Natural killer cell treated with Interleukin-12 subunit alpha and Interleukin-12 subunit beta and Interleukin-15 and Interleukin-18, amount 100 ng/mL, for 72 hours (primary cell): ENCODE measurements around the gene ZNF185. TPM values are rescaled to one million over a fixed set of nuclear protein-coding genes. Genes with fewer than 3 reads are reported as not detected.
A peak's percentile ranks its signal among the peaks of the same experiment; 100 is the strongest.

Experiments
- ATAC-seq, 2 donors: fragments of 150-1000 bp; cut with Tn5 transposase in 1 of 2; sonication (Bioruptor Pico), chemical (Tn5 transposase) in 1 of 2; 2 replicates each; pipeline ENCODE4 v1.10.0; 2021
- DNase-seq: peaks from one replicate; pipeline ENCODE4 v3.0.0; 2022; ENCODE audit warnings: low spot score
- H3K27ac Mint-ChIP-seq, 2 donors: 1 replicate in 1 of 2; 2 replicates in 1 of 2; pipeline ENCODE4 v1.8.0; 2022; ENCODE audit warnings: mixed read lengths in 2 of 2, mild to moderate bottlenecking in 1 of 2, moderate library complexity in 1 of 2
- H3K27me3 Mint-ChIP-seq, 2 donors: 1 replicate in 1 of 2; 2 replicates in 1 of 2; pipeline ENCODE4 v1.8.0; 2022; ENCODE audit warnings: mixed read lengths in 2 of 2
- H3K36me3 Mint-ChIP-seq: one replicate; pipeline ENCODE4 v1.8.0; 2022; ENCODE audit warnings: mixed read lengths
- H3K4me1 Mint-ChIP-seq, 2 donors: 1 replicate in 1 of 2; 2 replicates in 1 of 2; pipeline ENCODE4 v1.8.0; 2022; ENCODE audit warnings: low read depth in 2 of 2, mixed read lengths in 2 of 2, mild to moderate bottlenecking in 1 of 2
- H3K4me3 Mint-ChIP-seq: one replicate; pipeline ENCODE4 v1.8.0; 2022; ENCODE audit warnings: mixed read lengths
- H3K9me3 Mint-ChIP-seq: 2 replicates; pipeline ENCODE4 v1.8.0; 2022; ENCODE audit warnings: mixed read lengths
- total RNA-seq, 2 donors: library from RNA; stranded (reverse); gene quantifications; one replicate each; pipeline ENCODE4 v1.2.3, GENCODE V29; 2022

Gene ZNF185
- total RNA-seq, 2 donors from 2014 or later = 0.48 to 1.5 TPM

GRCh38 chrX:152878976-152879755, 18.7 kb upstream of the ZNF185 start:
- H3K36me3 Mint-ChIP-seq = no peaks in the 10 kb centered on the region
- no peaks in the 10 kb centered on the region for H3K4me1 Mint-ChIP-seq
- H3K27ac Mint-ChIP-seq = no peak overlapping the region
- peaks cover 0 to 23% of the 10 kb centered on the region in 2 donors for H3K27me3 Mint-ChIP-seq
- ATAC-seq (no peak), DNase-seq (no peak)
- H3K9me3 Mint-ChIP-seq = no peaks in the 10 kb centered on the region
- no peak overlapping the region for H3K4me3 Mint-ChIP-seq

GRCh38 chrX:152881289-152881688, 16.6 kb upstream of the ZNF185 start:
- Mint-ChIP-seq H3K4me3 (no peak overlapping the region), H3K36me3 (no peaks in the 10 kb centered on the region), H3K27ac (no peak overlapping the region), H3K27me3 (peaks cover 0 to 24% of the 10 kb centered on the region in 2 donors), H3K4me1 (no peaks in the 10 kb centered on the region), H3K9me3 (no peaks in the 10 kb centered on the region)
- no peak for ATAC-seq
- no peak for DNase-seq

- Mint-ChIP-seq H3K27me3 (peaks cover 9 to 19% of the 10 kb centered on the region in 2 donors), H3K4me3 (no peak overlapping the region), H3K36me3 (no peaks in the 10 kb centered on the region), H3K9me3 (no peaks in the 10 kb centered on the region), H3K27ac (no peak overlapping the region), H3K4me1 (no peaks in the 10 kb centered on the region)
- DNase-seq (no peak), ATAC-seq (no peak)
Measured at GRCh38 chrX:152884171-152884570, 13.7 kb upstream of the ZNF185 start.

DNA sequence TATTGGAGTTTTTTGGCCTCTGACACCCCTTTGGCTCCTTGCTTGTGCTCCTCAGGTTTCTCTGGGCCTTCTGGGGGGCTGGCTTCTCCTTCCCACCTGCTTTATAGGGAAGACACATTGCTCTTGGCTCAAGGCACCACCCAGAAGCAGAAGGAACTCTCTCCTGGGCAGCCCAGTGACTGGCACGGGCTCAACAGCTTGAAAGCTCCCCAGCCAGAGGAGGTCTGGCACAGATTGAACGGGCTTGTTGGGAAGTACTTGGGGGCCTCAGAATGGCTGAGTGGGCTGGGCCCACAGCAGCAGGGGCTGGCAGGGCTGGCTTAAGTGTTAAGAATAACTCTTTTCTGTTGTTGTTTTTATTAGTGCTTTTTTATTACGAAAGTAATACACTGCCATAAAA, 11.2 kb upstream of the ZNF185 start:
- Mint-ChIP-seq H3K4me1 (no peaks in the 10 kb centered on the region), H3K9me3 (no peaks in the 10 kb centered on the region), H3K27ac (no peak overlapping the region), H3K27me3 (peaks cover 33 to 41% of the 10 kb centered on the region in 2 donors), H3K36me3 (no peaks in the 10 kb centered on the region), H3K4me3 (no peak overlapping the region)
- ATAC-seq (no peak), DNase-seq (no peak)

DNA sequence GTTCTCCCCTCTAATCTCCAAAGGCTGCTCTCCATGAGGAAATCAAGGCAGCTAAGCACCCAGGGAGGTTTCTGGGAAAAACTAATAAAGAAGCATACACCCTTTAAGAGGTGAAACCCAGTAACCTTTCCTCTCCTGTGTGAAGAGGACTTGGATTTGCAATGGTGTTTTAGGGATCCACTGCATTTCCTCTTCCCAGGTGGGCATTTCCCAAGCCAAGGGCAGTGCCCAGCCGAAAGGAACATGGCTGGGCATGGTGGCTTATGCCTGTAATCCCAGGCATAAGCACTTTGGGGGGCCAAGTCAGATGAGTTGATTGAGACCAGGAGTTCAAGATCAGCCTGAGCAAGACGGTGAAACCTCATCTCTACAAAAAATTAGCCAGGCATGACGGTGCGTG, 5.4 kb upstream of the ZNF185 start:
- Mint-ChIP-seq H3K36me3 (no peaks in the 10 kb centered on the region), H3K4me3 (no peak overlapping the region), H3K27me3 (peaks cover 41 to 42% of the 10 kb centered on the region in 2 donors), H3K27ac (no peak overlapping the region), H3K9me3 (no peaks in the 10 kb centered on the region), H3K4me1 (peaks cover 0 to 4% of the 10 kb centered on the region in 2 donors)
- DNase-seq (no peak), ATAC-seq (no peak)

DNA sequence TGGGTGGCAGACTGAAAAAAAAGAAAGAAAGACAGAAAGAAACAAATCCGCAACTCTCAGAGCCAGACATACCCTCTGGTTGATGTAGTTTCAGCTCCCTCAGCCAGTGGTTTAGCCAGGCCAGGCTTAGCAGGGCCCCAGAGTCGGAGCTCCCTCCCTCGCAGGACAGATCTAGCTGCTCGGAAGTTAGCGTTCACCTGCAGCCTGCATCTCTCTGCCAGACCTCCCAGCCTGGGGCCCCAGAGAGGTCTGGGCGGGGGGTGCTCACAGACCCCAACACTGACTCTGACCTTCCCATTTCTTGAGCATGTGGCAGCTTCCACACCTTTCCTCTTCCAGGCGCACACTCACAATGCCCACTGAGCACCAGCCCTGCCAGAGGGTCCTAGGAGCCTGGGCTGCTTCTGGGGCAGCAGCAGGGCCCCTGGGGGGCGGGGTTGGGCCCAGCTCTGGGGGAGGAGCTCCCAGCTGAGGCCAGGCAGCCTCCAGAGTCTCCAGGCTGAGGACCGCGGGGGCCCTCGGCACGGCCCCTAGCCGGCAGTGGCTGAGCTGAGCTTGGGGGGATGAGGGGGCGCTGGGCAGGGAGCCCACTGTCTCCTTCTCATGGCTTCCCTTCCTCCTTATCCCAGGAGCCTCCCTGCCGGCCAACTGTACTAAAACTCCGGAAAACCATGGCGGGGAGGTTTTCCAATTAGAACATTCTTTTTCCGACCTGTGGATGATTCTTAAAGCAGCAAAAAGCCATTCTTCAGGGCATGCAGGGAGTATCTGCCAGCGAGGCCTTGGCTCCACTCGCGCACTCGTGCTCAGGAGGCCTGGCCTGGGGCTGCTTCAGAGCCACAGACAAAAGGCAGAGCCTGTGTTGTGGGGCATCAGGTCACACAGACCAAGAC, 4.6 kb upstream of the ZNF185 start:
- H3K36me3 Mint-ChIP-seq = no peaks in the 10 kb centered on the region
- H3K27ac Mint-ChIP-seq = no peak overlapping the region
- H3K9me3 Mint-ChIP-seq = no peaks in the 10 kb centered on the region
- no peak overlapping the region for H3K4me3 Mint-ChIP-seq
- peaks cover 39% of the 10 kb centered on the region in 2 donors for H3K27me3 Mint-ChIP-seq
- H3K4me1 Mint-ChIP-seq = peaks cover 0 to 4% of the 10 kb centered on the region in 2 donors
- ATAC-seq (no peak), DNase-seq (no peak)

DNA sequence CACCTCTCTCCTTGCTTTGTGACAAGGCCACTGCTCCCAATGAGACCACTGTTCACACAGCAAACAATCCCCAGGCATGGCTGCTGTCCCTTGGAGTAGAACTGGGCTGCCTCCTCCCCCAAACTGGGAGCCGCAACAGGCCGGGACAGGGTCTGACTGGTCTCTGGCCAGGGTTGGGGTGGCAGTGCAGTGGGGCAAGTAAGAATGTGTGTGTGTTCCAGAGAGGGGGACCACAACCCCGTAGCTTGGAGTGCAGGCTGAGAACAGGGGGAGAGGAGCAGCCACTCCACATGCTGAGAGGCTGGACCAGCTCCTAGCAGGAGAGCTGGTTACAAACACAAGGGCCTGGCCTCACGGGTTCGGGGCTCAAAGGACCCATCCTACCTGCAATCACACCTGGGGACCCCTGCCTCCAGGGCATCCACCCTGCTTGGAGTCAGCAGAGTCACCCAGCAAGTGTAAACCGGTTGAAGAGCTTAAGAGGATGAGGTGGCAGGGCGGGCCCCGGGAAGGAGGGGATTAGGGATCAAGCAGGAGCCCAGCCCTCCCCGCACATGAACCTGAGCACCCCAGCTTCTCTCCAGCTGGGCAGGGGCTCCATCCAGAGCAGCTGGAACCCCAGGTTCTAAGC, 3.8 kb upstream of the ZNF185 start:
- Mint-ChIP-seq H3K27me3 (peaks cover 33 to 36% of the 10 kb centered on the region in 2 donors), H3K9me3 (no peaks in the 10 kb centered on the region), H3K27ac (no peak overlapping the region), H3K4me1 (peaks cover 0 to 4% of the 10 kb centered on the region in 2 donors), H3K36me3 (no peaks in the 10 kb centered on the region), H3K4me3 (no peak overlapping the region)
- DNase-seq (no peak), ATAC-seq (no peak)

DNA sequence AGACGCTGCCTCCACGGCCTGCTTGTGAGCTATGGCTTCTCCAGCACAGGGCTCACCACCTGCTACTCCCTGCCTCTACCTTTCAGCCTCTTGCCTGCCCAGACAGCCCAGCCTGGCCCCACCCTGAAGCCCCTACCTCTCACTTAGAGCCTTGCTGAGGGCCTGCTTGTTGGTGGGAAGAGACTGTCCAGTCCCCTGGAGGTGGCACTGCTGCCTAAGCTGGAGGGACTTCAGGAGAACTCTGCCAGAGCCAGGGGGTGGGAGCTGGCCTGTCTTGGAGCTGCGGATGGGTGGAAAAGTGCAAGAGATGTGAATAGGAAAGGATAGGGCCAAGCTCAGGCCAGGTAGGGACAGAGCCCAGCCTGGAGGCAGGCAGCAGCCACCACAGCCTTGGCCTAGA, 2.7 kb upstream of the ZNF185 start:
- H3K36me3 Mint-ChIP-seq = no peaks in the 10 kb centered on the region
- no peak overlapping the region for H3K27ac Mint-ChIP-seq
- no peaks in the 10 kb centered on the region for H3K9me3 Mint-ChIP-seq
- no peak overlapping the region for H3K4me3 Mint-ChIP-seq
- ATAC-seq = no peak
- peaks cover 24 to 27% of the 10 kb centered on the region in 2 donors for H3K27me3 Mint-ChIP-seq
- no peak for DNase-seq
- peaks cover 0 to 4% of the 10 kb centered on the region in 2 donors for H3K4me1 Mint-ChIP-seq

DNA sequence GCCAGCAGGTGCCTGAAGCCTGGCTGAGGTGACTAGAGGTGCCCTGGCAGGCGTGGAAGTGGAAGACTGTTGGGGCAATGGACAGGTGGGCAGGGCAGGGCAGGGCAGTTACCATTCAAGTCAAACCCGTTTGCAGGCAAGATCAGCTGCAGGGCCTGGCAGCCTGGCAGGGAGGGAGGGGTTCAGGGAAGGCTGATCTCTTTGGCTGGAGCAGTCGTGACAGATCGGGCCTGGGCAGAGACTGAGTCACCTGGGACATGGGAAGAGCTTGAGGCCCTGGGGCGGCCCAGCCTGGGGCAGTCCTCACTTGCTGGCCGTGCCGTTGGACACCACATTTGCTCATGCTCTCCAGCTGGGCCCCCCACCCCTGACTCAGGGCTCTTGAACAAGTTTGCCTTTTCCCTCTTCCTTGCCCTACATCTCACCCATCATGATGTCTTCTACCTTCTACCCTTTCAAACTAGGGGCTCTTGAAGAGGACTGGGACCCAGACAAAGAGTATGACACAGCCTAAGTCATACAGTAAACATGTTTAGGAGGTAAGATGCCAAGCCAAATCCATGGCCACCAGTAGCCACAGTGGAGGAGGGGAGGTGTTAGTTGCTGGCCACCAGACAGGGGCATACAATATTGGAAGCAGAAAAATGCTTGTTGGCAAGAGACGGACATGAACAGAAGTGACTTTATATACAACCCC, 2.0 kb upstream of the ZNF185 start:
- peaks cover 0 to 4% of the 10 kb centered on the region in 2 donors for H3K4me1 Mint-ChIP-seq
- H3K27me3 Mint-ChIP-seq = peaks cover 16 to 20% of the 10 kb centered on the region in 2 donors
- DNase-seq (no peak), ATAC-seq (peak in 1 of 2 donors; percentile 2)
- H3K9me3 Mint-ChIP-seq = no peaks in the 10 kb centered on the region
- no peak overlapping the region for H3K27ac Mint-ChIP-seq
- H3K36me3 Mint-ChIP-seq = no peaks in the 10 kb centered on the region
- no peak overlapping the region for H3K4me3 Mint-ChIP-seq

GRCh38 chrX:152896450-152896849, 1.4 kb upstream of the ZNF185 start:
- Mint-ChIP-seq H3K36me3 (no peaks in the 10 kb centered on the region), H3K27ac (no peak overlapping the region), H3K4me1 (peaks cover 0 to 4% of the 10 kb centered on the region in 2 donors), H3K9me3 (no peaks in the 10 kb centered on the region), H3K4me3 (no peak overlapping the region), H3K27me3 (peaks cover 11 to 14% of the 10 kb centered on the region in 2 donors)
- ATAC-seq = no peak
- DNase-seq = no peak

GRCh38 chrX:152898442-152898841, 575 bp downstream of the ZNF185 start:
- H3K9me3 Mint-ChIP-seq = no peaks in the 10 kb centered on the region
- no peak overlapping the region for H3K27ac Mint-ChIP-seq
- H3K4me3 Mint-ChIP-seq = no peak overlapping the region
- peaks cover 9 to 19% of the 10 kb centered on the region in 2 donors for H3K27me3 Mint-ChIP-seq
- no peaks in the 10 kb centered on the region for H3K36me3 Mint-ChIP-seq
- no peak for DNase-seq
- H3K4me1 Mint-ChIP-seq = peaks cover 0 to 4% of the 10 kb centered on the region in 2 donors
- no peak for ATAC-seq

DNA sequence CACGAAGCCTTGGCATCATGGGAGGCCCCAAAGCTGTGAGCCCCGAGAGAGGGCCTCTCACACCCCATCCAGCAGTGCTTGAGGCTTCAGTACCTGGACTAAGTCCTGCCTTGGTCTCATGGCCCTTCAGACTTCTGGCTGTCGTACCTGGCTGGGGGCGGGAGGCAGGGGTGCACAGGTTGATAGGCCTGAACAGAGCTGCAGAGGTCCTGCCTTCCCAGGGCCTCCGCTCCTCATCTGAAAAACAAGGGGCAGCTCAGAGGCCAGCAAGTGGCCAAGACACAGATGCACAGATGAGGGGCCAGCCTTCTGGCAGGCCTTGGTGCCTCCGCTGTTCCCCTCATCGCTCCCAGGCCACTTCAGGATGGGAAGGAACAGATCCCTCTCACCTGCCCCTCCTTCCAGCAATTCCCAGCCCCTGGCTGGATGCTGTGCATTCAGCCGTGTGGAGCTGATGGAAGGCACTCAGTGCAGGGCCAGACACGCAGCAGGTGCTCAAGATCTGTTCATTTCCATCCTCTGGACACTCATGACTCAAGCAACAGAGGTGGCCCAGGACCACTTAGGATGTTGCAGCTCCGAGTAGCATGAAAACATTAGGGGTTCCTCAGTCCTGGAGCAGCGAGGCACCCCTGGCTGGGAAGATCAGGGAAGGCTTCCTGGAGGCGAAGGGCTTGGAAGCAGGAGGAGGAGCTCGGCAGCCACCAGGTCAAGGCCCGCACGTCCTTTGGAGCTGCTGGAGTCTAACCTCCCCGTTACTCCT, 1.4 kb downstream of the ZNF185 start:
- no peaks in the 10 kb centered on the region for H3K9me3 Mint-ChIP-seq
- H3K36me3 Mint-ChIP-seq = no peaks in the 10 kb centered on the region
- ATAC-seq (no peak), DNase-seq (no peak)
- H3K4me1 Mint-ChIP-seq = peaks cover 0 to 4% of the 10 kb centered on the region in 2 donors
- H3K4me3 Mint-ChIP-seq = no peak overlapping the region
- no peak overlapping the region for H3K27ac Mint-ChIP-seq
- peaks cover 9 to 19% of the 10 kb centered on the region in 2 donors for H3K27me3 Mint-ChIP-seq
